Ramos (cell line): ENCODE data around the gene FAXDC2.
"Not testable (repeated sequence)": the region's sequence is repeated elsewhere in the genome, so short reads cannot be mapped to it uniquely, and the experiment has no call there.

Experiments
- in situ Hi-C: fragments of 300-500 bp; cut with MboI; formaldehyde crosslinking; loops from one replicate; pipeline ENCODE4 v1.14.3; 2022; ENCODE audit warnings: low sequenced_read_pairs; ENCODE audit not compliant: unreplicated experiment

FAXDC2 gene

GRCh38 chr5:154834053-154834452 is 16.4 kb downstream of the FAXDC2 start:
- in situ Hi-C loops: no loop called here

- in situ Hi-C loops: not testable (repeated sequence)
These were observed 17.6 kb downstream of the FAXDC2 start for GRCh38 chr5:154832804-154833203.

DNA sequence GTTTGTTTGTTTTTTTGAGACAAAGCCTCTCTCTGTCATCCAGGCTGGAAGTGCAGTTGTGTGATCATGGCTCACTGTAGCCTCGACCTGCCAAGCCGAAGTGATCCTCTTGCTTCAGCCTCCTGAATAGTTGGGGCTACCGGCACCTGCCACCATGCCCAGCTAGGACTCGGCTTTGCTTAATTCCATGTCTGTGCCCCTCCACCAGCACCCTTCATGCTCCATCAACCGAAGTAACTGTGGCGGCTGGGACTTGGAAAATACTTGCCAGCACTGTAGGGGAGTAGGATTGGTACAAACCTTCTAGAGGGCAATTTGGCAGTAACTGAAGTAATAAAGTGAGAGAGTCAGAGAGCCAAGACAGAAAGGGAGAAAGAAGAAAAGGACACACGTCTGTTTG is 19.0 kb downstream of the FAXDC2 start:
- in situ Hi-C loops: no loop called here

GRCh38 chr5:154830596-154830995 is 19.8 kb downstream of the FAXDC2 start:
- in situ Hi-C loops: no loop called here

DNA sequence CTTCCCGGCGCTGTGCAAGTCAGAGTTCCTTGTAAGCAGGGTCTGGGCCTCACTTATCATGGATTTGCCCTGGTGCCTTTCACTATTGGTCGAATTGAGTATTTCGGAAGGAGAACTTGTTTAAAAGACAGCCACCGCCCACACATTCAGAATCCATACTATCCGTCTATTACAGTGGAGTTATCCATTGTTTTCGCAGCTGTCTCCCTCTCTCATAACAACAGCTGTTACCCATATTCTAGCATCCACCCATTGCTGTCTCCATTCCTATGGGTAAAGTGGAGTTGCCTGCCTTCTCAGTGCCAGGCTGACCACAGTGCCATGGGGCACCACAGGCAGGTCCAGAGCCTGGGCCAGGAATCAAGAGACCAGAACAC is 20.2 kb downstream of the FAXDC2 start:
- in situ Hi-C loops: no loop called here

GRCh38 chr5:154829589-154830218 is 20.7 kb downstream of the FAXDC2 start:
- in situ Hi-C loops: no loop called here

DNA sequence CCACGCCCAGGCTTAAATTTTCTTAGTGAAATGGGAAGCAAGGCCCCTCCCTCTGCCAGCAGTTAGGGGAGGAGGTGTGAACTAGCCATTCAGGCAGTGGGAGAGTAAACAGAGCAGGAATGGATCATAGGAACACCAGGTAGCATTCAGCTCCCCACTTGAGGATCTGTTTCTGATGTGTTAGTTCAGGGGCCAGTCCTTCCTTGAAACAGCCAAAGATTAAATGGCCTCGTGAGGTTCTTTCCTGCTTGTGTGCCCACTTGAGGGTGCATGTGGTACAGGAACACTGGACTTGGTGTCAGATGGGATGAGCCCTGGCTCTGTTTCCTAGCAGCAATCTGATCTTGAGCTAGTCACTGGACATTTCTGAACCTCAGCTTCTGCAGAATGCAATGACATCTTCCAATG is 21.2 kb downstream of the FAXDC2 start:
- in situ Hi-C loops: no loop called here

GRCh38 chr5:154824070-154824469 is 26.3 kb downstream of the FAXDC2 start:
- in situ Hi-C loops: no loop called here

DNA sequence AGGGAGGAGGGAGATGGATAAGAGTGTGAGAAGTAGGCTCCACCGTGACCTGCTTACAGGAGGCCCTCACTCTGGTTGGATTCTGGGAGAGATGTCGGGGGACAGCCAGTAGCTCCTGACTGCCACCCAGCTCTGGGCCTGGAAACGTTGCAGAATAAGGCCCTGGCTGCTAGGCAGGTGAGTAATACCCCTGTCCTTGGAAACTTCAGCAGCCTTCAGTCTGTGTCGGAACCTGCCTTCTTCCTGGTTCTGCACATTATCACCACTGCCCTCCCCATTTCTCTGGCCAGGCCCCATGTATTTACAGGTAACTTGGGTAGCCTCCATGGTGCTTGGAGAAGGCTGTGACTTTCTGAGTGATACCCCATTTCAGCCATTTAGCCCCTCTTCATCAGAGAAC is 26.8 kb downstream of the FAXDC2 start:
- in situ Hi-C loops: no loop called here

GRCh38 chr5:154822896-154823295 is 27.5 kb downstream of the FAXDC2 start:
- in situ Hi-C loops: not testable (repeated sequence)

DNA sequence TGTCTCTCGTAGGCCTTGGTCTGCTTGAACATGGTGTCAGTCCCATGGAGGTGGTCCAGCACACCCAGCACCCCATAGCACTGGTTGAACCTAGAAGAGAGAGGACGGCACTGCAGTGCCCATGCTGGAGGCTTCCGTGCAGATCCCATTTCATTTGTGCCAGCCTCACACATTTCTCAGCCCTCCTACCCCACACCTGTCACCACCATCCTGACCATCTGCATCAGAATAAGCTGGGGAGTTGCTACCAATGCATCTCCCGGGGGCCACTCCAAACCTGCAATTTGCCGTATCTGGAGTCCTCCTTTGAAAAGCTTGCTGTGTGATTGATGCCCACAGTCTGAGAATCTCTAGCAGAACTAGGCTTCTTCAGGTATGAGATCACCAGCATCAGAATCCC is 30.0 kb downstream of the FAXDC2 start:
- in situ Hi-C loops: no loop called here

DNA sequence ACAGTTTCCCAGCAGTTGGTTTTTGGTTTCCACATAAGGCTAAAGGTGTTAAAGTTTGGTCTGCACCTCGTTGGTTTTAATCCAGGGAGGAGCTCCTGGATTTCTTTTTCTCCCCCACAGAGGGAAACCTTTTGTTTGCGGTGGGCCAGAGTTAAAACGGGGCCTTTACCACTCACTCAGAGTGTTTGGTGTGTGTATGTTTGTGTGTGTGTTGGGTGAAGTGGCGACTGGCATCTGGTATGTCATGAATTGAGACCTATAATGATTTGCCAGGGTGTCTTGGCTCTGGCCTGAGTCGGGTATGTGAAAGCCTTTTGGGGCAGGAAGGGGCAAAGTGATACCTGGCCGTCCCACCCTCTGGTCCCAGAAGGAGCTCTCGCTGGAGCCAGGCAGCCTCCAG is 30.9 kb downstream of the FAXDC2 start:
- in situ Hi-C loops: loop anchor here (5.0 kb wide), 1 partner anchor 167 kb away; no protein-coding TSS in a partner anchor

DNA sequence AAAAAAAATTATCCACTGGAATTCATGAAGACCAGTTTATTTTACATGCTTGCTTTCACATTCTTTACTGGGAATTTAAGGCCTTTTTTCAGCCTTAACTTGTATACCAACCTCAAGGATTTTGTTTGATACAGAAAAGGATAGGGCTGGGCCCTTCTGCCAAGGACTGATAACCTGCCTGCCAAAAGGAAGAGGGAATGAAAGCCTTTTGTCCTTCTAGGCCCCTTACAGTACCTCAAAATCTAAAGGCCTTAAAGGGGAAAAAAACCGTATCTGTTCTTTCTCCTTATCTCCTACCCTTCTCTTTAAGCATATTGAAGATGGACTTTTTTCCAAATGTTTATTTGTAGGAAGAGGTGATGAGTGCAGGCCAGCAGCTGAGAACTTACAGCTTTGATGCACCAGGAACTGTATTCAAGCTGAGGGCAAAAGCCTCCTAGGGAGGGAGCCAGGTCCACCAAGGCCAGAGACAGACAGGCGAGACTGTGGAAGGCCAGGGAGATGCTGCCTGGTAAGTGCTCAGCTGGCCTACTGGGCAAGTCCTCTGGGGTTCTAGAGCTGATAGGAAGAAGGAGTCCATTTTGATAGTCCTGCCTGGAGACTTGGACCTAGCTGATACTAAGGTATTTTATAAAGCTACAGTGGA is 31.8 kb downstream of the FAXDC2 start:
- in situ Hi-C loops: loop anchor here (5.0 kb wide), 1 partner anchor 166 kb away; no protein-coding TSS in a partner anchor

DNA sequence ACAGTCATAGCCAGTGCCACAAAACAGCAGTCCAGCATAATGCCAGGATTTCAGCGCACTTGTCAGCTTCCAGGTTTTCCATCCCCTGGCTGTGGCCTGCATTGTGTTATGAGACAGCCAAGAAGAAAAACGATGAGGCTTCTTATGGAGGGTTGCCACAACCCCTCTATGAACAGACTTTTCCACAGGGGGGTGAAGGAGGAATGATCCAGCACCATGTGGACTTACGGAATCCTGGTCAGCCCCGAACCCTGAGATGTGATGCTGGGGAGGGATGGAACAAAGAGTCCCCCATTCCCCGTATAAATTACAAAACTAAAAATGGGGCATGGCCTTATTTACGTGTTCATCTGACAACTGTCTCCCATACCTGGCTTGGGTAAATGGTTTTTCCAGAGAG is 32.6 kb downstream of the FAXDC2 start:
- in situ Hi-C loops: loop anchor here (5.0 kb wide), 1 partner anchor 166 kb away; no protein-coding TSS in a partner anchor

GRCh38 chr5:154816891-154817492 is 33.4 kb downstream of the FAXDC2 start:
- in situ Hi-C loops: loop anchor here (5.0 kb wide), 1 partner anchor 165 kb away; no protein-coding TSS in a partner anchor

DNA sequence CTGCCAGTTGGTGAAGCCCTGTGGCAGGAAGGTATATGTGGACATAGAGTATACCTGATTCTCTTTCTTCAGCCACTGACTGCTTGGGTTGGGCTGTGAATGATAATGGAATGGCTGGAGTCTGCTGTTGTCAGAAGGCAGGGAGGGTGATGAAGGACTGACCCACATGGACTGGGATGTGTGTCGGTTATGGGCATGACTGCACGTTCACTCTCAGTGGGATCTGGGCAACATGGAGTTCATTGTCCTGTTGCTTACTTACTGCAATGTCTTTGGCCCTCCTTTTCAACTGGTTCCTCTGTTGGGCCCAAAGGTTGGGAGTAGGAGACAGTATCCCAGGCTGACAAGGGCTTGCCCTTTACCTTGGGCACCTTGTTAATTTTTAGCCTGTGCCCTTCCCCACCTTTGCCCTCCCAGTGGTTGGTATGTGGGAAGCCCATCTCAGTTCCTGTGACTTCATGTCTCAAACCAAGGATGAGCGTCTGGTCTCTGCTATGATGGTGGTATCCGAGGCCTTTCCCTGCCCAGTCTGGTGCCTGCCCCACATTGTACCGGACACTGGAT is 34.6 kb downstream of the FAXDC2 start:
- in situ Hi-C loops: loop anchor here (5.0 kb wide), 1 partner anchor 163 kb away; no protein-coding TSS in a partner anchor

DNA sequence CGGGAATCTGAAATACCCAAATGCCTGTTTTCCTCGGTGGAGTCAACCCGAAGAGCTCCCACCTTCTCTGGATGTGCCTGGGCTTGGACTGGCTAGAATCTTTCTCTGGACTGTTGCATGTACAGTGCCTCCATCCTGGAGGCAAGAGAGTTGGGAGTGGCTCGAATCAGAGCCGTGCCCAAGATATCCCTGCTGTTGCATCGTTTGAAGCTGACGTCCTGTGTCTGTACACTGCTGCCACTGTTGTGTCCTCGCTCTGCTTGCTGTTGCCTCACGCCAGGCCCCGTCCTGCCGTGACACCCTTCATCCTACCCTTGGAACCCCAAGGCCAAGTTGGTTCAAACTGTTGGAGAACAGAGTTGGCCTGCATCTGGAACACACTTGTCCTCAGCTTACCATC is 35.4 kb downstream of the FAXDC2 start:
- in situ Hi-C loops: loop anchor here (5.0 kb wide), 1 partner anchor 163 kb away; no protein-coding TSS in a partner anchor

- in situ Hi-C loops: no loop called here
These were observed 36.7 kb downstream of the FAXDC2 start for GRCh38 chr5:154813736-154814135.

GRCh38 chr5:154813158-154813557 is 37.2 kb downstream of the FAXDC2 start:
- in situ Hi-C loops: no loop called here

DNA sequence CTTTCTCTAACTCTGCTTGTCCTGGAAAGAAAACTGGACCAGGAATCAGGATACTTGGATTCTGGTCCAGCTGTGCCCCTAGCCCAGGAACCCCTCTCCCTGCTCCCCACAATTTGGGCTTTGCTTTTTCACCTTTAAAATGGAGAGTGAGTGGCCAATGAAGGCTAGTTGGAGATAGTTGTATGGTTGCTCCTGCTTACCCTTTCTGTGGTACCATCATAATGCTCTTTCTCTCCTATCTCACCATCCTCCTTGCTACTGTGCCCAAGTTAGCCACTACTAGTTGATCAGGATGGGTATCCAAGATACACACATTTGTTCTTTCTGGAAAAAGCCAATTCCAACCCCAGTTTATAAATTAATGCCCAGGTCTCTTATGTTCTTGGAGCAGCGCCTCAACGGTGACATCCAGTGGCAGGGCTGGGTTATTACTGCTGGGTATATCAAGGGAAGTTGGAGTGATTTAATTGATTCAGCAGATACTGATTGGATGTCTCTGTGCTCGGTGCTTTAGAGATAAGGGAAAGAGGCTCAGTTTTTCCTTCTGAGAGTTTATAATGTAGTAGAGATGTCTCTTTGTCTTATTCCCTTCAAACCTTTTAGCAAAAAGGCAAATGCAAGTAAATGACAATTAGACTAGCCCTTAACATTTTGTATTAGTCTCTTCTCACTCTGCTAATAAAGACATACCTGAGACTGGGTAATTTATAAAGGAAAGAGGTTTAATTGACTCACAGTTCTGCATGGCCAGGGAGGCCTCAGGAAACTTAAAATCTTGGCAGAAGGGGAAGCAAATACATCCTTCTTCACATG is 38.5 kb downstream of the FAXDC2 start:
- in situ Hi-C loops: no loop called here
